Stomach (tissue), 4 donors: ENCODE data around the gene DQX1.

Experiments
- EP300 ChIP-seq: sonication (generic); formaldehyde crosslinking; IDR thresholded peaks from one replicate; pipeline ENCODE4 v1.6.1; 2017; ENCODE audit warnings: antibody characterized with exemption
- POLR2A ChIP-seq, 4 donors: fragments of 450-650 bp; IDR thresholded peaks; one replicate each; pipeline ENCODE4 v1.6.1; 2016; ENCODE audit warnings: antibody characterized with exemption in 4 of 4, control low read depth in 2 of 4, mild to moderate bottlenecking in 1 of 4, moderate library complexity in 1 of 4
- POLR2AphosphoS5 ChIP-seq, 3 donors: sonication (generic); formaldehyde crosslinking; IDR thresholded peaks; one replicate each; pipeline ENCODE4 v1.6.1; 2016; ENCODE audit warnings: antibody characterized with exemption in 3 of 3
- TF ChIP-seq, protein P1 (sequence below), 7 experiments: fragments of 450-650 bp in 4 of 7; fragments of 200-600 bp in 3 of 7; sonication (generic) in 3 of 7; IDR thresholded peaks; one replicate each; pipeline ENCODE4 v1.5.1; 2016 to 2019; ENCODE audit warnings: antibody characterized with exemption in 7 of 7, control low read depth in 2 of 7, mild to moderate bottlenecking in 1 of 7

DNA sequence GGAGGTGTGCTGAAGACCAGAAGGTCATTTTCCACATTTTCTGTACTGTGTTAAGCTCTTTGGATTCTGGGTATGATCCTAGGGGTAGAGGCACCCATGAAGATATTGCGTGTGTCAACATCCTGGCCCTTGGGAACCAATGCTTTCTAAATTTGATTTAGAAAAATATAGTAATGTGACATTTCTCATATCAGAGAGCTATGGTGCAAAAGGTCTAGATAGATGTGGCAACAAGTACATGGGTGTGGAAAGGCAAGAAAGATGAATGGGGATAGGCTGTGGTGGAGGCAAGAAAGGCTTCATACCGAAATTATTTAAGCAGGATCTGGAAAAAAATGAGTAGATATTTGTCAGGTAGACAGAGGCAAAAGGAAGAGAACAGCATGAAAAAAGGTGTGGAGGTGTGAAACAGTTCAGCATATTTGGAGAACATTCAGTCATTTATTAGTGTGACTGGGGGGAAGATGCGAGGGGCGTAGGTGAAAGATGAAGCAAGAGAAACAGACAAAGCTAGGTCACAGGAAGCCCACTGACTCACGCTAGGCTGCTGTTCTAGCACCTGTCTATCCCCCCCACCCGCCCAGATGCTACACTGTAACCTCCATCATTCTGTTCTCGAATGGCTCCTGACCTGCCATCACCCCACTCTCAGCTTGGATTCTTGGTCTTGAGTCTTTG lies 40.2 kb upstream of the DQX1 start:
- TF ChIP-seq, protein P1, sequence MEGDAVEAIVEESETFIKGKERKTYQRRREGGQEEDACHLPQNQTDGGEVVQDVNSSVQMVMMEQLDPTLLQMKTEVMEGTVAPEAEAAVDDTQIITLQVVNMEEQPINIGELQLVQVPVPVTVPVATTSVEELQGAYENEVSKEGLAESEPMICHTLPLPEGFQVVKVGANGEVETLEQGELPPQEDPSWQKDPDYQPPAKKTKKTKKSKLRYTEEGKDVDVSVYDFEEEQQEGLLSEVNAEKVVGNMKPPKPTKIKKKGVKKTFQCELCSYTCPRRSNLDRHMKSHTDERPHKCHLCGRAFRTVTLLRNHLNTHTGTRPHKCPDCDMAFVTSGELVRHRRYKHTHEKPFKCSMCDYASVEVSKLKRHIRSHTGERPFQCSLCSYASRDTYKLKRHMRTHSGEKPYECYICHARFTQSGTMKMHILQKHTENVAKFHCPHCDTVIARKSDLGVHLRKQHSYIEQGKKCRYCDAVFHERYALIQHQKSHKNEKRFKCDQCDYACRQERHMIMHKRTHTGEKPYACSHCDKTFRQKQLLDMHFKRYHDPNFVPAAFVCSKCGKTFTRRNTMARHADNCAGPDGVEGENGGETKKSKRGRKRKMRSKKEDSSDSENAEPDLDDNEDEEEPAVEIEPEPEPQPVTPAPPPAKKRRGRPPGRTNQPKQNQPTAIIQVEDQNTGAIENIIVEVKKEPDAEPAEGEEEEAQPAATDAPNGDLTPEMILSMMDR (IDR thresholded peaks at IDR 0.05): no peak
- no peak for TF ChIP-seq POLR2AphosphoS5 (IDR thresholded peaks at IDR 0.05)
- TF ChIP-seq POLR2A (IDR thresholded peaks at IDR 0.05): no peak
- no peak for TF ChIP-seq EP300
